GM19035 (cell line): ENCODE measurements around the gene TMEM129.
A peak's percentile ranks its signal among the peaks of the same experiment; 100 is the strongest.

ENCODE experiments used
- ATAC-seq: cut with Tn5 transposase; IDR thresholded peaks from one replicate; pipeline ENCODE4 v1.9.1; 2021; ENCODE audit not compliant: unreplicated experiment

The TMEM129 gene

DNA sequence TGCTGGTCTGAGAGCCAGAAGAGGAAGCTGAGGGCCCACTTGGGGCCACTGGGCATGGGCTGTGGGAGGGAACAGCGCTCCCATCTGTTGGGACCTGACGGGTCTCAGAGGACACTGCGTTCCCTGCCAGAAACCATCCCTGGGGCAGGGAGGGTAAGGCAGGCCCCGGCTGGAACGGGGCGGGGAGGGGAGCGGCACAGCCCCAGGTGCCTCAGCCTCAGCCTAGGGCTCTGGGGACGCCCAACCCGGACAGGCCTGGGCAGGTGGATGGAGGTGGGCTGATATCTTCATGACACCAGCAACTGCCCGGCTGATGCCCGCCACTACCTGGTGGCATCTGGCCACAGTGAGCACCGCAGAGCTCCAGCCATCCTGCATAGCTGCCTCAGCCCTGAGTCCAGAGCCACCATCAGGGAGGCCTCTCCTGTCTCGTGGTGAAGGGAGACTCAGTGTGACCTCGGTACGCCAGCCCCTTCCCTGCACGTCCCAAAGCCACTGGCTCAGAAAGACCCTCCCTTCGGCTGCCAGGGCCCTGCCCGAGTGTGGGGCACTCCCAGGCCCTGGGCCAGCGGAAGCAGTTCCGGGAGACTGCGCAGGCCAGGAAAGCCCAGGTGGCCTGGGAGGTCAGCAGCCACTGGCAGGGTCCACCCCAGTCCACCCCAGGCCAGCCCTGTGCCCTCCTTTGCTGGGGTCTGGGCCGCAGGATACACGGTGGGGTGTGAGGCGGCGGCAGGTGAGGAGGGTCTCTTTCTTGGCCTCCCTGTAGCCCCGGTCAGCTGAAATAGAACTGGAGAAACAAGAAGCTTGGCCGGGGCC is 37.4 kb upstream of the TMEM129 start:
- ATAC-seq, result no peak

DNA sequence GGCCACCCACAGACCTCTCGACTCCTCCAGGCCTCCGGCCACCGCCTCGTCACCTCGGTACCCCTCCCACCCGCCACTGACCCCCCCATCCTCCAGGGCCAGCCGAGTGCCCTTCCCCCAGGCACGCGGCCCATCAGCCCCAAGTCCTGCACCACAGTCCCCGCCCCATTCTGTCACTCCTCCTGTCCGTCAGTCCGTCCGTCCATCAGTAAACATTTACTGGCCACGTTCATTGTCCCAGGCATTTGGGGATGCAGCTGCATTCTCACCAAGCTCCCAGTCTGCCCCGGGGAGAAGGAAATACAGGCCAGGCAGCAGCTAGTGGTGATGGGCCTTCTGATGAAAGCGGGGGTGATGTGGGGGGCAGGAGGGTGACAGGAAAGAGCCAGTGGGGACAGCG is 36.7 kb upstream of the TMEM129 start:
- no peak for ATAC-seq

DNA sequence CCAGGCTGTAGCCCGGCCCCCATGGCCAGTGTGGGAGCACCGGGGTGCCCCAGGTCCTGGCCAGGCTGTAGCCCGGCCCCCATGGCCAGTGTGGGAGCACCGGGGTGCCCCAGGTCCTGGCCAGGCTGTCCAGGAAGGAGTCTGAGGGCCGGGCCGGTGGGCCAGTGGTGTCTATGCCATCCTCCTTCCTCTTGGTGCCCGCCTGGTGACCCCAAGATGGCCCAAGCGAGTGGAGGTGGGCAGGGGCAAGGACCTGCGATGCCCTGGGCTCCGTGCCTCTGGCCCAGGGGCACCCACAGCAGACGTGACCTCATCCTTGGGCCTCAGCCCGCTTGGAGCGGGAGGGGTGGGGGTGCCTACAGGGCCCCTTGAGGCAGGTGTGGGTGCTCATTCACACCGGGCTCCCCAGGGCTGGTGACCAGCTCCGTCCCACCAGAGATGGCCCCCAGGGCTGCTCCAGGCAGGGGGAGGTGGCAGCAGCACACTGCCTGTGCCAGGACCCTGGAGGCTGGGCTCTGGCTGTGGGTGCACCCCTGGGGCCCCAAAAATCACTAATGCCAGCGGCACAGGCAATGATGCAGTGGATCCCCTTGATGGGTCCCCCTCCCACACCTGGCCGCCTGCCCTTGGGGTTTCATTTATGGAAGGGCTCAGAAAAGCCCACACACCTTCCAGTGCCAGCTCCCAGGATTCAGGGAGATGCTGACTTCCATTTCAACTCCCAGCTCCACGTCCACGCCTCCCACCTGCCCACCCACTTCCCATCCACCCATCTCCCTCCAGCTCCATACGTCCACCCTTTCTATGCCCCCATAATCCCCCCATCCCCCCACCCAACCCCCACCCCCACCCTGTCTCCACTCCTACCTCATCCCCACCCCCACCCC is 36.0 kb upstream of the TMEM129 start:
- ATAC-seq, result no peak

DNA sequence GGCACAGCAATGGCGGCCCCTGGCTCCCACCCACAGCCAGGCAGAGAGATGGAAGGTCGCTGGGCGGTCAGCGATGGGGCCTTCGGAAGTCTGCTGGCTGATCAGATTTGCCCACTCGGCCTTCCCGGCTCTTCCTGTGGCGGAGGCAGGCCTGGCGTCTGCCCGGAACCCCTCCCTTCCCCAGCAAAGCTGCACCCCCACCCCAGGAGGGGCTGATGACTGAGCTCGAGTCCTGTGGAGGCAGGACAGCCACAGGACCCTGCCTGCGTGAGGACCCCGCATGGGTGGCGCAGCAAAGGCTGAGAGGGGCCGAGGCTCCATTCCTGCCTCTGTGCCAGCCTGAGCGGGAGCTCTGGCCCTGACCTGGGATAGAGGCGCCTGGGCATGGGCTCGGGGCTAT is 35.0 kb upstream of the TMEM129 start:
- ATAC-seq, result no peak

DNA sequence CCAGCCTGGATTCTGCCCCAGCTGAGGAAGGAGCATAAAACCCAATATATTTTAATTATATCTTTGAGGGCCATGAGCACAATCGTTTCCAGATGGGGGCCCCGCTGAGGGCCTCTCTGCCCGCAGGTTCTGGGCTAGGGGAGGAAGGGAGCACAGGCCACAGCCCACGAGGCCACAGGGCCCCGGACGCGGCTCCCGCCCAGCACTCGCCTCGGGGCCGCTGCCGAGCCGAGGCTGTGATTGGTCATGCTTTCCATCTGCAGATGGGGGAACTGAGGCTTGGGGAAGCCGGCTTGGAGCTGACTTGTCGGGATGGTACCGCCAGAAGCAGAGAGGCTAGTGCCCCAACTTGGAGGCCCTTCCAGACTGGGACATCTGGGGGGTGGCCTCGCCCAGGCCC is 34.2 kb upstream of the TMEM129 start:
- ATAC-seq, result no peak

GRCh38 chr4:1754336-1754735 is 33.2 kb upstream of the TMEM129 start:
- ATAC-seq, result no peak

GRCh38 chr4:1753697-1754311 is 32.7 kb upstream of the TMEM129 start:
- no peak for ATAC-seq

- no peak for ATAC-seq
These were observed 32.2 kb upstream of the TMEM129 start for GRCh38 chr4:1753294-1753696.

GRCh38 chr4:1752284-1753041 is 31.3 kb upstream of the TMEM129 start:
- no peak for ATAC-seq

DNA sequence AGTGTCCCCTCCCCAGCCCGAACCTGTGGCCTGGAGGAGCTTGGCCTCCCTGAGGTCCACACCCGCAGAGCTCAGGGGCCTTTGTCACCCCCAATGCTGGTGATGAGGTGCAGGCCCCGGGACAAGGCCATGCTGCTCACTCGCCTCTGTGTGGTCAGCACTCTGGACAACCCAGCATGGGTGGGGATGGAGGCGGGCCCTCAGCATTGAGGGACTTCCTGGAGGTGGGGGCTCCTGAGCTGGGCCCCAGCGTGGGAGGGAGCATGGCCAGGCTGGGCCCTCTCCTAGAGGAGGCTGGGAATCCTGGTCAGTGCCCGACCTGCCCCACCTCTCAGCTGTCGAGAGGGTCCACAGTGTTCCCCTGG is 30.8 kb upstream of the TMEM129 start:
- ATAC-seq, result no peak

DNA sequence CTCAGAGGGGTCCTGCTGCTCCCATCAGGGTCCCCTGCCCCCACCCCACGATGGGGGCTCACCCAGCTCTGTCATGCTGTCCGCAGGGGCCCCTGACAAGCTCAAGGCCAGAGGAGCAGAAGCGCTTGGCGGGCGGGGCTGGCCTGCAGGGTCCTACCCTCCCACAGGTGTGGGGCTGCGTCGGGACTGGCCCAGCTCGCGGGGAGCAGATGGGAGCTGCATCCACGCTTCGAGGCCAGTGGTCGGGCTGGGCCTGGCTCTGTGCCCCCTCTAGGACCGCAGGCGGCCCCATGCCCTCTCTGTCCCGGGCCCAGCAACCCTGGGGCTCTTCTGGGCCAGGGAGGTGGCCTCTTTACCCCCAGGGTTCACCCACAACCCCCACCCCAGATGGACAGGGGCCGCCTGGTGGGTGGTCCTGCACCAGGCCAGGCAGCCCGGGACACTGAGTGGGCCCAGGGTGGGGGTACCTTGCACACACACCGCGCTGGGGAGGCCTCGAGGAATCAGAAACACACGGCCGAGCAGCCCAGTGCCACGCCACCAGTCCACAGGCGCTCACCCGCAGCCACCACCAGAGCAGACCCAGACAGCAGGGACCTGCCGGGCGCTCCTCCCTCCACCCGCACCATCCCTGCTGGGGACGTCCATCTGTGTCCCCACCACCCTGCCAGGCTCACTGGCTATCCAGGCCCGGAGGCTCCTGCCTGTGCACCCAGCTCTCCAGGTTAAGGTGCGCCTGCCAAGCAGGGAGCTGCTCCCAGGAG is 30.2 kb upstream of the TMEM129 start:
- no peak for ATAC-seq

DNA sequence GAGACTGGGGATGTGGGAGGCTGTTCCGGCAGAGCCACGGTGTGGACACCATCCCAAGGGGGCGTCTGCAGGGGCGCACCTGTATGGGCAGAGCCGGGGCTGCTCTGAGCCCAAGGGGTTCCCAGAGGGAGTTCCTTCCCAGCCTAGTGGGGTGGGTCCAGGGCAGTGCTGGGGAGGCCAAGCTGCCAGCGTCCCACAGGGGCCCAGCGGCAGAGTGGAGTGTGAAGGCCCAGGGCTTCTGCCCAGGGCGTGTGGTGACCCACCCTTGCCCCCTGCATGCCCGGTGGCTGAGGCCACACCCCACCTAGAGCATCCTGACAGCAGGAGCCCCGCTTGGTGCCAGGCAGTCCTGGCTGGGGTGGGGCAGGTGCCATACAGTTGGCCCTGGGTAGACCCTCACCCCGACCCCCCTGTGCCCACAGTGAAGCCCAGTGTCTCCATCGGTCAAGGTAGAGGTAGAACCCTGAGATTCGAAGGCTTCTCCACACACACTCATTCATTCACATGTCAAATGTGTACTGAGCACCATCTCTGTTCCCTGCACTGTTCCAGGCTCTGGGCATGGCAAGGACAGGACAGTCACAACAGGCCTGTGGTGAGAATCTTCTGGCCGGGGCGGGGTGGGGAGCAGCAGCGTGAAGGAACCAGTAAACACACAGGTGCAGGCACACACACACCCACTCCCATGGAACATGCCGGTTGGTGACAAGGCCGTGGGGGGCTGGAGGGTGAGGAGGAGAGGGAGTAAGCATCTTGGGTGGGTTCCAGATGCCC is 29.4 kb upstream of the TMEM129 start:
- ATAC-seq, result no peak

- ATAC-seq, result no peak
These were observed 28.7 kb upstream of the TMEM129 start for GRCh38 chr4:1749826-1750225.

GRCh38 chr4:1749370-1749769 is 28.2 kb upstream of the TMEM129 start:
- ATAC-seq, result no peak

GRCh38 chr4:1748465-1748995 is 27.4 kb upstream of the TMEM129 start:
- ATAC-seq, result no peak

- no peak for ATAC-seq
These were observed 26.5 kb upstream of the TMEM129 start for GRCh38 chr4:1747603-1747967.

DNA sequence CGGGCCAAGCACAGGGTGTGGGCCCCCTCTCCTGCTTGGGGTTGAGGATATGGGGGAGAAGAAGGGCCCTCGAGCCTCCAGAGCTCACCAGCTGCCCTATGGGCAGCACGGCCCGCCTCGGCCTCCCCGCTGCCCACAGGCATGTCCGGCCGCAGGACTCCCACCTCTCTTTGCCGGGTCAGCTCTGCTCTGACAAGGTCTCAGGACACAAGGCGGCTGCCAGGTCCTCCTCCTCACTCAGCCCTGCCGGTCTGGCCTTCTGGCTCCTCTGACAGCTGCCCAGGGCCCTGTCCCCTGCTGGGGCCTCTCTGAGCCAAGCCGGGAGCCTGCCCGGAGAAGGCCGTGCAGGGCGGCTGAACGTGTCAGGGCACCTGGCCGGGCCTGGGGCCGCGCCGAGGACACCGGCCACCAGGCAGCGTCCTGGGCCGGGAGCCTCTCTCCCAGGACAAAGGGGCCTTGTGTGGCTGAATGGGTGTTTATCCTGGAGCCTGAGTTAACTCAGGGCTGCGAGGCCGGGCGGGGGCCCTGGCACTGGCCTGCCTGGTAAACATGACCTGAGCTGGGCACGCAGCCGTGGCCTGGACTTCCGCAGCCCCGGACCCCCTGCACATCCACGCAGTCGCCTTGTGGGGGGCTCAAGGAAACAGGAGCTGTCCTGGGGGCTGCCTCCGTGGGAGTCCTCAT is 25.9 kb upstream of the TMEM129 start:
- ATAC-seq, result no peak

DNA sequence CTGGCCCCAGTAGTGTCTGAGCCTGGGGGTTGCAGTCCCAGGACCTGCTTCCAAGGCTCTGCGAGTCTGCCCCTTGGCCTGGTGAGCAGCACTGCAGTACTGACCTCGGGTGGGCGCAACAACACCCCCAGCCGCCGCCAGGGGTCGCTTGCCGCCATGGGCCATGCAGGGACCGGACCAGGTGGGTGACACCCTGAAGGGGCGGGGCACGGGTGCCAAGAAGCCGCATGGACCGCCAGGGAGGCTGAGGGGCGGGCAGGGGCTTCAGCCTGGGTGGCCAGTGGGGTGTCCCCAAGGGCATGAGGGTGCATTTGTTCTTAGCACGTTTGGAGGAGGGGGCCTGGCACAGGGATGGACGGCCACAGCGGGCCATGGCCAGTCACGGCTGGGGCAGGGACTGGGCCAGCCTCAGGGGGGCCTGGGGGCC is 25.2 kb upstream of the TMEM129 start:
- ATAC-seq, result peak; percentile 52

GRCh38 chr4:1745697-1746096 is 24.6 kb upstream of the TMEM129 start:
- ATAC-seq, result no peak
